ENCODE results near the gene HTR6. TPM values are rescaled to one million over a fixed set of nuclear protein-coding genes. Genes with fewer than 3 reads are reported as not detected.

The HTR6 gene
- total RNA-seq, 1 donor from 2014 or later, result not detected

- Mint-ChIP-seq H3K27ac (ENCODE audit: unreplicated experiment) (no peak overlapping the region), H3K36me3 (ENCODE audit: low read depth) (no peaks in the 10 kb centered on the region), H3K27me3 (ENCODE audit: low read depth) (peaks cover 2% of the 10 kb centered on the region), H3K4me1 (no peaks in the 10 kb centered on the region), H3K9me3 (no peaks in the 10 kb centered on the region), H3K4me3 (no peak overlapping the region)
- DNase-seq (ENCODE audit: low read depth, low spot score), result no peak
- TF ChIP-seq, protein P1, sequence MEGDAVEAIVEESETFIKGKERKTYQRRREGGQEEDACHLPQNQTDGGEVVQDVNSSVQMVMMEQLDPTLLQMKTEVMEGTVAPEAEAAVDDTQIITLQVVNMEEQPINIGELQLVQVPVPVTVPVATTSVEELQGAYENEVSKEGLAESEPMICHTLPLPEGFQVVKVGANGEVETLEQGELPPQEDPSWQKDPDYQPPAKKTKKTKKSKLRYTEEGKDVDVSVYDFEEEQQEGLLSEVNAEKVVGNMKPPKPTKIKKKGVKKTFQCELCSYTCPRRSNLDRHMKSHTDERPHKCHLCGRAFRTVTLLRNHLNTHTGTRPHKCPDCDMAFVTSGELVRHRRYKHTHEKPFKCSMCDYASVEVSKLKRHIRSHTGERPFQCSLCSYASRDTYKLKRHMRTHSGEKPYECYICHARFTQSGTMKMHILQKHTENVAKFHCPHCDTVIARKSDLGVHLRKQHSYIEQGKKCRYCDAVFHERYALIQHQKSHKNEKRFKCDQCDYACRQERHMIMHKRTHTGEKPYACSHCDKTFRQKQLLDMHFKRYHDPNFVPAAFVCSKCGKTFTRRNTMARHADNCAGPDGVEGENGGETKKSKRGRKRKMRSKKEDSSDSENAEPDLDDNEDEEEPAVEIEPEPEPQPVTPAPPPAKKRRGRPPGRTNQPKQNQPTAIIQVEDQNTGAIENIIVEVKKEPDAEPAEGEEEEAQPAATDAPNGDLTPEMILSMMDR (conservative IDR thresholded peaks at IDR 0.05), result no peak
Measured at GRCh38 chr1:19684677-19685076, 20.0 kb downstream of the HTR6 start.

- TF ChIP-seq, protein P1 (conservative IDR thresholded peaks at IDR 0.05), result no peak
- DNase-seq (ENCODE audit: low read depth, low spot score), result no peak
- Mint-ChIP-seq H3K27ac (ENCODE audit: unreplicated experiment) (peak overlapping the region; percentile 62), H3K36me3 (ENCODE audit: low read depth) (no peaks in the 10 kb centered on the region), H3K9me3 (no peaks in the 10 kb centered on the region), H3K4me1 (no peaks in the 10 kb centered on the region), H3K4me3 (no peak overlapping the region), H3K27me3 (ENCODE audit: low read depth) (peaks cover 2% of the 10 kb centered on the region)
Measured at GRCh38 chr1:19685994-19686393, 21.3 kb downstream of the HTR6 start.

DNA sequence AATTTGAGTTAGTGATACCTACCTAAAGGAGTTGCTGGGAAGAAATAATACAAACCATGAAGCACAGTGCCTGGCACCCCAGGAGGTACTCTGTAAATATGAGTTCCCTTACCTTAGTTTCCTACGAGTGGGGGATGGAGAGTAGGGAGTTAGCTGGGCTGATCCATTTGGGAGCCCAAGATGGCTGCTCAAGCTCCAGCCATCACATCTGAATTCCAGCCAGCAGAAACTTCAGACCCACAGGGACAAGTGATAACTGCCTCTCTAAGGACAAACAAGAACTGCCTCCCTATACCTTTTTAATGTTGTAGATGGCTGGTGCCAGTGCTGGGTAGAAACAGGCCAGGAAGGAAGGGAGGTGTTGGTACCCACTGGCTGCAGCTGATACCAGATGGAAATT, 22.7 kb downstream of the HTR6 start:
- no peaks in the 10 kb centered on the region for H3K27me3 Mint-ChIP-seq (ENCODE audit: low read depth)
- H3K9me3 Mint-ChIP-seq, result no peaks in the 10 kb centered on the region
- no peak overlapping the region for H3K27ac Mint-ChIP-seq (ENCODE audit: unreplicated experiment)
- no peak overlapping the region for H3K4me3 Mint-ChIP-seq
- no peaks in the 10 kb centered on the region for H3K36me3 Mint-ChIP-seq (ENCODE audit: low read depth)
- TF ChIP-seq, protein P1 (conservative IDR thresholded peaks at IDR 0.05), result no peak
- no peaks in the 10 kb centered on the region for H3K4me1 Mint-ChIP-seq
- DNase-seq (ENCODE audit: low read depth, low spot score), result no peak

GRCh38 chr1:19688041-19688842, 23.6 kb downstream of the HTR6 start:
- no peaks in the 10 kb centered on the region for H3K9me3 Mint-ChIP-seq
- H3K4me1 Mint-ChIP-seq, result no peaks in the 10 kb centered on the region
- TF ChIP-seq, protein P1 (conservative IDR thresholded peaks at IDR 0.05), result no peak
- no peaks in the 10 kb centered on the region for H3K27me3 Mint-ChIP-seq (ENCODE audit: low read depth)
- no peaks in the 10 kb centered on the region for H3K36me3 Mint-ChIP-seq (ENCODE audit: low read depth)
- DNase-seq (ENCODE audit: low read depth, low spot score), result no peak
- no peak overlapping the region for H3K27ac Mint-ChIP-seq (ENCODE audit: unreplicated experiment)
- H3K4me3 Mint-ChIP-seq, result no peak overlapping the region

GRCh38 chr1:19689085-19689757, 24.5 kb downstream of the HTR6 start:
- no peak for DNase-seq (ENCODE audit: low read depth, low spot score)
- TF ChIP-seq, protein P1 (conservative IDR thresholded peaks at IDR 0.05), result no peak
- Mint-ChIP-seq H3K4me3 (no peak overlapping the region), H3K4me1 (no peaks in the 10 kb centered on the region), H3K27me3 (ENCODE audit: low read depth) (no peaks in the 10 kb centered on the region), H3K36me3 (ENCODE audit: low read depth) (no peaks in the 10 kb centered on the region), H3K27ac (ENCODE audit: unreplicated experiment) (no peak overlapping the region), H3K9me3 (no peaks in the 10 kb centered on the region)
